Thoracic aorta (tissue), 2 donors: Measurements from ENCODE around the gene PAK6. TPM values are rescaled to one million over a fixed set of nuclear protein-coding genes. Genes with fewer than 3 reads are reported as not detected.

Experiments
- ATAC-seq: fragments of 150-250 bp; one replicate; pipeline ENCODE4 v1.8.0; 2017; ENCODE audit warnings: low read depth; ENCODE audit not compliant: insufficient number of reproducible peaks, low FRiP score
- DNase-seq: peaks from one replicate; pipeline ENCODE4 v3.0.0-alpha.2; 2020; ENCODE audit warnings: low spot score
- H3K27ac ChIP-seq, 2 donors: fragments of 200-600 bp; sonication (generic); 1 replicate in 1 of 2; 2 replicates in 1 of 2; pipeline ENCODE4 v1.5.1; 2016; ENCODE audit warnings: mild to moderate bottlenecking in 2 of 2, moderate library complexity in 2 of 2
- H3K27me3 ChIP-seq: fragments of 200-600 bp; sonication (generic); replicated peaks from 2 replicates; pipeline ENCODE4 v1.6.0; 2016; ENCODE audit warnings: mild to moderate bottlenecking; ENCODE audit not compliant: insufficient read depth
- H3K36me3 ChIP-seq: fragments of 200-600 bp; sonication (generic); one replicate; pipeline ENCODE4 v1.5.1; 2016
- H3K4me1 ChIP-seq, 2 donors: fragments of 200-600 bp; sonication (generic); 1 replicate in 1 of 2; 2 replicates in 1 of 2; pipeline versions ENCODE4 v1.5.1 to v1.6.0; 2016; ENCODE audit warnings: low read depth in 2 of 2, mild to moderate bottlenecking in 1 of 2; ENCODE audit not compliant: control insufficient read depth in 1 of 2
- H3K4me3 ChIP-seq: fragments of 200-600 bp; sonication (generic); 2 replicates; pipeline ENCODE4 v1.5.1; 2016; ENCODE audit warnings: mild to moderate bottlenecking
- H3K9me3 ChIP-seq: fragments of 200-600 bp; sonication (generic); 2 replicates; pipeline ENCODE4 v1.5.1; 2016
- total RNA-seq, 2 donors: library from RNA; depleted of rRNA; stranded (reverse); fragments of >200 nt; gene quantifications; one replicate each; pipeline versions ENCODE4 v1.1.0 to v1.2.3, GENCODE V29; 2016
- TF ChIP-seq, protein P1 (sequence below): fragments of 200-600 bp; sonication (generic); IDR thresholded peaks from one replicate; pipeline ENCODE4 v1.5.1; 2019; ENCODE audit warnings: antibody characterized with exemption

The PAK6 gene
- total RNA-seq, 2 donors from 2014 or later, result 0.68 to 0.78 TPM

DNA sequence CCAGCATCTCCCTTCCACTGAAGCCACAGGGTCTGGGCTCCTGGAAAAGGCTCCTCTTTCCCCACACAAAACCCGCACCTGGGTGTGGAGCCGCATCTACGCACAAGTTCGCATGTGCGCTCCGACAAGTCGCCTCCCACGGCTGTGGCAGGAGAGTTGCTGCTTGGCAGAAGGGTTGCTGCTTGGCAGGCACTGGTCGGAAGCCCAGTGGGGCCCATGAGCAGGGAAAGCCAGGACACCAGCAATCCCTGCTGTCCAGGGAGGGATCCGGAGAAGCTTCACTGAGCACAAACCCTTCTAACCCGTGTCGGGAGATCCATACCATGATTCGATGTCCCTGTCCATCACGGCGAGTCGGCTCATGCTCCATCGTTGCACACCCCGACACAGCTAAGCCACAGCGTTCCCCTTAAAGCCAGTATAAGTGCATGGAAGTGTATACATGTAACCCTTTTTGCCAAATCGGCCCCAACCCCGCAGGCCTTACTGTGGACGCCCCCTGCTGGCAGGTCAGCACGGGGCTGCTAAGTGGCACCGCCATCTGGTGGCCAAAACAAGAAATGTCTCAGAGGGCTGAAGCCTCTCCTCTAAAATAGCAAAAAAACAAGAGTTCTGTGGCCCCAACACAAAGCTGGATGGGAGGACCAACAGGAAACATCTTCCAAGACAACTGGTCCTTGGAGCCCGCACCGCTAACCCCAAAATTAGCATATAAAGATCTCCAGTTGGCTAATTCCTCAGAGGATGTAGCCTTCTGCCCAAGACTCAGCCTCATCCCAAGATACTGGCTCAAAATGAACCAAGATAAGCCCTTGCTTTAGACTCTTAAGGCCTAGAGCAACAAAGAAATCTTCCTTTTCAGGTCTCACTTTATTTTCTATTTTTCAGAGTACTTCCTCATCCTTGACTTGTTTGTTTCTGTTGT is 35.7 kb downstream of the PAK6 start:
- ATAC-seq, result no peak

GRCh38 chr15:40275523-40275922 is 36.7 kb downstream of the PAK6 start:
- ATAC-seq (no peak), DNase-seq (no peak)
- no peaks in the 10 kb centered on the region for H3K36me3 ChIP-seq
- TF ChIP-seq, protein P1, sequence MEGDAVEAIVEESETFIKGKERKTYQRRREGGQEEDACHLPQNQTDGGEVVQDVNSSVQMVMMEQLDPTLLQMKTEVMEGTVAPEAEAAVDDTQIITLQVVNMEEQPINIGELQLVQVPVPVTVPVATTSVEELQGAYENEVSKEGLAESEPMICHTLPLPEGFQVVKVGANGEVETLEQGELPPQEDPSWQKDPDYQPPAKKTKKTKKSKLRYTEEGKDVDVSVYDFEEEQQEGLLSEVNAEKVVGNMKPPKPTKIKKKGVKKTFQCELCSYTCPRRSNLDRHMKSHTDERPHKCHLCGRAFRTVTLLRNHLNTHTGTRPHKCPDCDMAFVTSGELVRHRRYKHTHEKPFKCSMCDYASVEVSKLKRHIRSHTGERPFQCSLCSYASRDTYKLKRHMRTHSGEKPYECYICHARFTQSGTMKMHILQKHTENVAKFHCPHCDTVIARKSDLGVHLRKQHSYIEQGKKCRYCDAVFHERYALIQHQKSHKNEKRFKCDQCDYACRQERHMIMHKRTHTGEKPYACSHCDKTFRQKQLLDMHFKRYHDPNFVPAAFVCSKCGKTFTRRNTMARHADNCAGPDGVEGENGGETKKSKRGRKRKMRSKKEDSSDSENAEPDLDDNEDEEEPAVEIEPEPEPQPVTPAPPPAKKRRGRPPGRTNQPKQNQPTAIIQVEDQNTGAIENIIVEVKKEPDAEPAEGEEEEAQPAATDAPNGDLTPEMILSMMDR, result no peak
- H3K4me3 ChIP-seq, result no peak overlapping the region
- H3K27ac ChIP-seq, result no peak overlapping the region
- peaks cover 5% of the 10 kb centered on the region for H3K27me3 ChIP-seq
- no peaks in the 10 kb centered on the region for H3K9me3 ChIP-seq
- peaks cover 0 to 10% of the 10 kb centered on the region in 2 donors for H3K4me1 ChIP-seq

More for the DNA sequence above, 35.7 kb downstream of the PAK6 start:
- no peak overlapping the region for H3K4me3 ChIP-seq
- TF ChIP-seq, protein P1, result peak; percentile 100
- H3K27ac ChIP-seq, result no peak overlapping the region
- no peaks in the 10 kb centered on the region for H3K27me3 ChIP-seq
- no peaks in the 10 kb centered on the region for H3K9me3 ChIP-seq
- no peaks in the 10 kb centered on the region for H3K36me3 ChIP-seq
- peak; percentile 38 for DNase-seq
- H3K4me1 ChIP-seq, result peaks cover 0 to 5% of the 10 kb centered on the region in 2 donors

GRCh38 chr15:40275954-40276353 is 37.1 kb downstream of the PAK6 start:
- DNase-seq (no peak), ATAC-seq (no peak)
- no peaks in the 10 kb centered on the region for H3K9me3 ChIP-seq
- TF ChIP-seq, protein P1, result no peak
- peaks cover 0 to 10% of the 10 kb centered on the region in 2 donors for H3K4me1 ChIP-seq
- no peaks in the 10 kb centered on the region for H3K36me3 ChIP-seq
- H3K27me3 ChIP-seq, result peaks cover 9% of the 10 kb centered on the region
- no peak overlapping the region for H3K4me3 ChIP-seq
- H3K27ac ChIP-seq, result no peak overlapping the region

DNA sequence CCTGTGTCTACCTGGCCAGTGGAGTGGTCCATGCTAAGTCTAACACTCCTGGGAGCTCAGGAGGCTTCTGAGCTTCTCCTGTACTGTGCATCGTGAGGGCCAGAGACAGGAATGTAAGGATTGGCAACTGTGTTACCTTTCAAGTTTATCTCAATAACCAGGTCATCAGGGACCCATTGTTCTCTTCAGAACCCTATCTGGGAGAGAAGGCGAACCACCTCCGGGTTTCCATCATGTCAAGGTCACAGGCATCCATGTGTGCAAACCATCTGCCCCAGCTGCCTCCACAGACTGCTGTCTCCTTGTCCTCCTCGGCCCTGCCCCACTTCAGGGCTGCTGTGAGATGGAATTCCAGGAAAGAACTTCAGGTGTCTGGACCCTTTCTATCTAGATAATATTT is 38.1 kb downstream of the PAK6 start:
- no peaks in the 10 kb centered on the region for H3K36me3 ChIP-seq
- H3K4me1 ChIP-seq, result peaks cover 0 to 19% of the 10 kb centered on the region in 2 donors
- ATAC-seq (no peak), DNase-seq (no peak)
- no peaks in the 10 kb centered on the region for H3K9me3 ChIP-seq
- no peak overlapping the region for H3K4me3 ChIP-seq
- TF ChIP-seq, protein P1, result no peak
- peaks cover 15% of the 10 kb centered on the region for H3K27me3 ChIP-seq
- no peak overlapping the region for H3K27ac ChIP-seq

GRCh38 chr15:40277471-40277870 is 38.6 kb downstream of the PAK6 start:
- H3K4me3 ChIP-seq, result no peak overlapping the region
- H3K4me1 ChIP-seq, result peaks cover 0 to 25% of the 10 kb centered on the region in 2 donors
- DNase-seq (no peak), ATAC-seq (no peak)
- no peaks in the 10 kb centered on the region for H3K9me3 ChIP-seq
- no peak overlapping the region for H3K27ac ChIP-seq
- no peaks in the 10 kb centered on the region for H3K36me3 ChIP-seq
- peaks cover 15% of the 10 kb centered on the region for H3K27me3 ChIP-seq
- TF ChIP-seq, protein P1, result no peak
